H9 (cell line): Measurements from ENCODE around the gene ARL16. TPM values are rescaled to one million over a fixed set of nuclear protein-coding genes. Genes with fewer than 3 reads are reported as not detected.

Source experiments
- DNase-seq: peaks from one replicate; pipeline ENCODE4 v3.0.0-alpha.2; 2017
- H2AFZ ChIP-seq: one replicate; pipeline ENCODE4 v1.6.1; 2013; ENCODE audit warnings: mild to moderate bottlenecking, low read length, control low read depth, moderate library complexity
- H2AK5ac ChIP-seq: 2 replicates; pipeline ENCODE4 v1.6.1; 2013; ENCODE audit warnings: low read length, control low read depth, mixed read lengths; ENCODE audit not compliant: insufficient read length
- H2BK120ac ChIP-seq: one replicate; pipeline ENCODE4 v1.6.1; 2013; ENCODE audit warnings: low read depth, mild to moderate bottlenecking, low read length, control low read depth, inconsistent platforms; ENCODE audit not compliant: poor library complexity, severe bottlenecking
- H2BK12ac ChIP-seq: 2 replicates; pipeline ENCODE4 v1.6.1; 2013; ENCODE audit warnings: low read length, control low read depth, mixed read lengths, low read depth; ENCODE audit not compliant: insufficient read length
- H2BK15ac ChIP-seq: 2 replicates; pipeline ENCODE4 v1.6.1; 2013; ENCODE audit warnings: low read depth, low read length, control low read depth
- H2BK20ac ChIP-seq: one replicate; pipeline ENCODE4 v1.6.1; 2013; ENCODE audit warnings: low read depth, mild to moderate bottlenecking, low read length, control low read depth, inconsistent platforms; ENCODE audit not compliant: poor library complexity, severe bottlenecking
- H2BK5ac ChIP-seq: 2 replicates; pipeline ENCODE4 v1.6.1; 2013; ENCODE audit warnings: low read length, control low read depth, mixed read lengths; ENCODE audit not compliant: insufficient read length
- H3K14ac ChIP-seq: 2 replicates; pipeline ENCODE4 v1.6.1; 2013; ENCODE audit warnings: low read length, control low read depth; ENCODE audit not compliant: insufficient read depth
- H3K18ac ChIP-seq: 2 replicates; pipeline ENCODE4 v1.6.1; 2013; ENCODE audit warnings: low read depth, mild to moderate bottlenecking, mixed read lengths, low read length, control low read depth; ENCODE audit not compliant: insufficient read length
- H3K23ac ChIP-seq: 2 replicates; pipeline ENCODE4 v1.6.1; 2013; ENCODE audit warnings: low read length, control low read depth, mixed read lengths, low read depth; ENCODE audit not compliant: insufficient read length
- H3K23me2 ChIP-seq: 2 replicates; pipeline ENCODE4 v1.6.1; 2013; ENCODE audit warnings: low read depth, mild to moderate bottlenecking, mixed read lengths, low read length, control low read depth; ENCODE audit not compliant: insufficient read length, poor library complexity, severe bottlenecking
- H3K27ac ChIP-seq: 2 replicates; pipeline ENCODE4 v1.5.1; 2013; ENCODE audit warnings: low read length, control low read depth, mixed read lengths, low read depth; ENCODE audit not compliant: insufficient read length
- H3K27me3 ChIP-seq: 2 replicates; pipeline ENCODE4 v1.6.1; 2013; ENCODE audit warnings: low read length, control low read depth, inconsistent platforms; ENCODE audit not compliant: insufficient read depth
- H3K4ac ChIP-seq: 2 replicates; pipeline ENCODE4 v1.6.1; 2013; ENCODE audit warnings: low read depth, mild to moderate bottlenecking, control low read depth, inconsistent platforms, low read length, moderate library complexity
- H3K4me1 ChIP-seq: 2 replicates; pipeline ENCODE4 v1.6.1; 2013; ENCODE audit warnings: low read length, control low read depth, inconsistent platforms; ENCODE audit not compliant: insufficient read depth
- H3K4me2 ChIP-seq: 2 replicates; pipeline ENCODE4 v1.6.1; 2013; ENCODE audit warnings: low read length, control low read depth, mixed read lengths; ENCODE audit not compliant: insufficient read length, insufficient read depth
- H3K56ac ChIP-seq: 2 replicates; pipeline ENCODE4 v1.6.1; 2013; ENCODE audit warnings: low read depth, mild to moderate bottlenecking, mixed read lengths, low read length, control low read depth; ENCODE audit not compliant: insufficient read length
- H3K79me1 ChIP-seq: 2 replicates; pipeline ENCODE4 v1.6.1; 2013; ENCODE audit warnings: low read depth, mild to moderate bottlenecking, moderate library complexity, low read length, control low read depth, inconsistent platforms; ENCODE audit not compliant: insufficient read depth, poor library complexity, severe bottlenecking
- H3K79me2 ChIP-seq: 2 replicates; pipeline ENCODE4 v1.6.1; 2013; ENCODE audit warnings: low read length, control low read depth, inconsistent platforms; ENCODE audit not compliant: insufficient read depth
- H3K9ac ChIP-seq: 2 replicates; pipeline ENCODE4 v1.6.1; 2013; ENCODE audit warnings: low read length, control low read depth, mixed read lengths; ENCODE audit not compliant: insufficient read length; ENCODE audit errors: extremely low read depth
- H3K9me3 ChIP-seq: one replicate; pipeline ENCODE4 v1.6.1; 2013; ENCODE audit warnings: low read depth, low read length, inconsistent platforms; ENCODE audit not compliant: control insufficient read depth
- H3T11ph ChIP-seq: one replicate; pipeline ENCODE4 v1.6.1; 2013; ENCODE audit warnings: mild to moderate bottlenecking, low read length, control low read depth, inconsistent platforms
- H4K20me1 ChIP-seq: one replicate; pipeline ENCODE4 v1.6.1; 2013; ENCODE audit not compliant: control insufficient read depth, insufficient read length, insufficient read depth
- H4K5ac ChIP-seq: 2 replicates; pipeline ENCODE4 v1.6.1; 2013; ENCODE audit warnings: low read depth, mild to moderate bottlenecking, mixed read lengths, low read length, control low read depth; ENCODE audit not compliant: insufficient read length
- H4K8ac ChIP-seq: replicated peaks from 2 replicates; pipeline ENCODE4 v1.6.1; 2013; ENCODE audit warnings: low read length, control low read depth, mixed read lengths, low read depth; ENCODE audit not compliant: insufficient read length
- H4K91ac ChIP-seq: 2 replicates; pipeline ENCODE4 v1.6.1; 2013; ENCODE audit warnings: low read depth, mild to moderate bottlenecking, moderate library complexity, mixed read lengths, low read length, control low read depth; ENCODE audit not compliant: insufficient read length
- H3K27ac Mint-ChIP-seq, 3 experiments: 2 replicates in 2 of 3; 3 replicates in 1 of 3; pipeline ENCODE4 v1.8.0; 2020 to 2021; ENCODE audit warnings: mixed read lengths in 3 of 3, mild to moderate bottlenecking in 1 of 3, moderate library complexity in 1 of 3
- H3K27me3 Mint-ChIP-seq: 2 replicates; pipeline ENCODE4 v1.8.0; 2021; ENCODE audit warnings: low read depth, mild to moderate bottlenecking, moderate library complexity, mixed read lengths
- H3K36me3 Mint-ChIP-seq, 3 experiments: 2 replicates in 2 of 3; 3 replicates in 1 of 3; pipeline ENCODE4 v1.8.0; 2020 to 2021; ENCODE audit warnings: low read depth in 3 of 3, mixed read lengths in 3 of 3; ENCODE audit not compliant: insufficient read depth in 1 of 3
- H3K4me1 Mint-ChIP-seq, 2 experiments: 2 replicates each; pipeline ENCODE4 v1.8.0; 2020; ENCODE audit warnings: mixed read lengths in 2 of 2
- H3K4me3 Mint-ChIP-seq, 2 experiments: 2 replicates in 1 of 2; 3 replicates in 1 of 2; pipeline ENCODE4 v1.8.0; 2020 to 2021; ENCODE audit warnings: mild to moderate bottlenecking in 2 of 2, mixed read lengths in 2 of 2, moderate library complexity in 1 of 2
- H3K9me3 Mint-ChIP-seq, 2 experiments: 2 replicates in 1 of 2; 3 replicates in 1 of 2; pipeline ENCODE4 v1.8.0; 2020; ENCODE audit warnings: mild to moderate bottlenecking in 2 of 2, mixed read lengths in 2 of 2, moderate library complexity in 1 of 2
- CTCF ChIP-seq: fragments of 200-600 bp; sonication (generic); conservative IDR thresholded peaks from 3 replicates; pipeline ENCODE4 v1.8.0; 2021; ENCODE audit warnings: antibody characterized with exemption, mild to moderate bottlenecking
- WGBS: extraction: QIAGEN DNeasy Blood & Tissue Kit; methylation state at CpG from one replicate; pipeline ENCODE4 v1.1.7; 2013; ENCODE audit warnings: missing lambda C conversion rate, low lambda C conversion rate, mixed read lengths; ENCODE audit not compliant: insufficient read length; ENCODE audit errors: extremely low coverage; 5-methylcytosine and 5-hydroxymethylcytosine counted together
- total RNA-seq: library from RNA; stranded (reverse); gene quantifications from 2 replicates; pipeline ENCODE4 v1.2.1, GENCODE V29; 2021

ARL16 gene
- total RNA-seq, 1 experiment from 2014 or later, result 58.6 TPM

GRCh38 chr17:81672954-81673353, 10.6 kb downstream of the ARL16 start:
- no peak overlapping the region for H4K5ac ChIP-seq
- no peak overlapping the region for H2AK5ac ChIP-seq
- H2BK5ac ChIP-seq, result no peak overlapping the region
- H3K27me3 ChIP-seq, result no peaks in the 10 kb centered on the region
- no peaks in the 10 kb centered on the region; the same call in 1 of the 2 replicates for H3K27me3 Mint-ChIP-seq
- WGBS, result no CpG with 5 or more reads among the region's 16 CpGs
- no peak overlapping the region for H2BK12ac ChIP-seq
- H3K27ac Mint-ChIP-seq, result no peak overlapping the region
- H3K9me3 Mint-ChIP-seq, result no peaks in the 10 kb centered on the region
- H3K4me1 ChIP-seq, result no peaks in the 10 kb centered on the region
- no peaks in the 10 kb centered on the region for H3K9me3 ChIP-seq
- H3K4me2 ChIP-seq, result no peak overlapping the region
- H4K8ac ChIP-seq, result no peak overlapping the region
- H2BK20ac ChIP-seq, result no peak overlapping the region
- H3K27ac ChIP-seq, result no peak overlapping the region
- no peak overlapping the region for H3K56ac ChIP-seq
- H3K4ac ChIP-seq, result no peak overlapping the region
- H3K4me3 Mint-ChIP-seq, result no peak overlapping the region
- H3K18ac ChIP-seq, result no peak overlapping the region
- no peak overlapping the region for H3K23ac ChIP-seq
- H3K79me1 ChIP-seq, result peaks cover 6% of the 10 kb centered on the region
- H4K91ac ChIP-seq, result no peak overlapping the region
- H2AFZ ChIP-seq, result no peak overlapping the region
- no peaks in the 10 kb centered on the region for H4K20me1 ChIP-seq
- peaks cover 36 to 67% (median 63%) of the 10 kb centered on the region in 3 experiments; a peak in 6 of 7 replicates for H3K36me3 Mint-ChIP-seq
- no peak overlapping the region for H3K9ac ChIP-seq
- peaks cover 4 to 6% of the 10 kb centered on the region in 2 experiments for H3K4me1 Mint-ChIP-seq
- H2BK15ac ChIP-seq, result no peak overlapping the region
- no peak overlapping the region for H2BK120ac ChIP-seq
- TF ChIP-seq CTCF, result no peak
- no peaks in the 10 kb centered on the region for H3K23me2 ChIP-seq
- no peak overlapping the region for H3K14ac ChIP-seq
- no peak for DNase-seq
- H3T11ph ChIP-seq, result no peak overlapping the region
- peaks cover 4% of the 10 kb centered on the region; the same call in 1 of the 2 replicates for H3K79me2 ChIP-seq
